ENCODE results near the gene FIGNL1.

The FIGNL1 gene, protein sequence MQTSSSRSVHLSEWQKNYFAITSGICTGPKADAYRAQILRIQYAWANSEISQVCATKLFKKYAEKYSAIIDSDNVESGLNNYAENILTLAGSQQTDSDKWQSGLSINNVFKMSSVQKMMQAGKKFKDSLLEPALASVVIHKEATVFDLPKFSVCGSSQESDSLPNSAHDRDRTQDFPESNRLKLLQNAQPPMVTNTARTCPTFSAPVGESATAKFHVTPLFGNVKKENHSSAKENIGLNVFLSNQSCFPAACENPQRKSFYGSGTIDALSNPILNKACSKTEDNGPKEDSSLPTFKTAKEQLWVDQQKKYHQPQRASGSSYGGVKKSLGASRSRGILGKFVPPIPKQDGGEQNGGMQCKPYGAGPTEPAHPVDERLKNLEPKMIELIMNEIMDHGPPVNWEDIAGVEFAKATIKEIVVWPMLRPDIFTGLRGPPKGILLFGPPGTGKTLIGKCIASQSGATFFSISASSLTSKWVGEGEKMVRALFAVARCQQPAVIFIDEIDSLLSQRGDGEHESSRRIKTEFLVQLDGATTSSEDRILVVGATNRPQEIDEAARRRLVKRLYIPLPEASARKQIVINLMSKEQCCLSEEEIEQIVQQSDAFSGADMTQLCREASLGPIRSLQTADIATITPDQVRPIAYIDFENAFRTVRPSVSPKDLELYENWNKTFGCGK

GRCh38 chr7:50449881-50450589, at the start of gene FIGNL1:
TSS of gene FIGNL1 (minus strand) at chr7:50450350. CDS start at chr7:50447287, 3,063 bp downstream.
- DNase-seq (ENCODE audit: low read depth), result no peak
- no peak for TF ChIP-seq CTCF (conservative IDR thresholded peaks at IDR 0.05; ENCODE audit: low read depth, low read length)
- H3K4me3 ChIP-seq (ENCODE audit: low read length), result peak within 1 kb of the TSS; percentile 77

GRCh38 chr7:50499092-50499491, 48.9 kb upstream of the FIGNL1 start:
- H3K4me3 ChIP-seq (ENCODE audit: low read length), result no peak overlapping the region
- no peak for DNase-seq (ENCODE audit: low read depth)
- TF ChIP-seq CTCF (conservative IDR thresholded peaks at IDR 0.05; ENCODE audit: low read depth, low read length), result no peak

- H3K4me3 ChIP-seq (ENCODE audit: low read length), result no peak overlapping the region
- DNase-seq (ENCODE audit: low read depth), result no peak
- TF ChIP-seq CTCF (conservative IDR thresholded peaks at IDR 0.05; ENCODE audit: low read depth, low read length), result no peak
These were observed 47.8 kb upstream of the FIGNL1 start for GRCh38 chr7:50497968-50498367.

- DNase-seq (ENCODE audit: low read depth), result no peak
- no peak for TF ChIP-seq CTCF (conservative IDR thresholded peaks at IDR 0.05; ENCODE audit: low read depth, low read length)
- no peak overlapping the region for H3K4me3 ChIP-seq (ENCODE audit: low read length)
These were observed 47.0 kb upstream of the FIGNL1 start for GRCh38 chr7:50497068-50497642.

- DNase-seq (ENCODE audit: low read depth), result no peak
- no peak for TF ChIP-seq CTCF (conservative IDR thresholded peaks at IDR 0.05; ENCODE audit: low read depth, low read length)
- H3K4me3 ChIP-seq (ENCODE audit: low read length), result no peak overlapping the region
These were observed 46.4 kb upstream of the FIGNL1 start for GRCh38 chr7:50496569-50496968.

GRCh38 chr7:50495746-50496145, 45.6 kb upstream of the FIGNL1 start:
- no peak for TF ChIP-seq CTCF (conservative IDR thresholded peaks at IDR 0.05; ENCODE audit: low read depth, low read length)
- no peak for DNase-seq (ENCODE audit: low read depth)
- H3K4me3 ChIP-seq (ENCODE audit: low read length), result no peak overlapping the region

All from retinal pigment epithelial cell (primary cell).